GM21390 (cell line): ENCODE measurements around the gene USP25.
A peak's percentile ranks its signal among the peaks of the same experiment; 100 is the strongest.
"Not testable (repeated sequence)": the region's sequence is repeated elsewhere in the genome, so short reads cannot be mapped to it uniquely, and the experiment has no call there.

Source experiments
- ATAC-seq: cut with Tn5 transposase; IDR thresholded peaks from one replicate; pipeline ENCODE4 v1.9.1; 2021; ENCODE audit not compliant: unreplicated experiment

The USP25 gene

GRCh38 chr21:15732290-15732995 is 2.7 kb downstream of the USP25 start:
- peak; percentile 56 for ATAC-seq

- no peak for ATAC-seq
Observed at GRCh38 chr21:15732996-15733329, 3.2 kb downstream of the USP25 start.

GRCh38 chr21:15735409-15735808 is 5.6 kb downstream of the USP25 start:
- no peak for ATAC-seq

- not testable (repeated sequence) for ATAC-seq
Observed at GRCh38 chr21:15735931-15736330, 6.1 kb downstream of the USP25 start.

- ATAC-seq, result not testable (repeated sequence)
Observed at GRCh38 chr21:15738779-15739178, 9.0 kb downstream of the USP25 start.

GRCh38 chr21:15740383-15740782 is 10.6 kb downstream of the USP25 start:
- no peak for ATAC-seq

GRCh38 chr21:15741510-15741909 is 11.7 kb downstream of the USP25 start:
- no peak for ATAC-seq

GRCh38 chr21:15742052-15742670 is 12.4 kb downstream of the USP25 start:
- no peak for ATAC-seq

- no peak for ATAC-seq
Observed at GRCh38 chr21:15742694-15743093, 12.9 kb downstream of the USP25 start.

GRCh38 chr21:15743593-15743992 is 13.8 kb downstream of the USP25 start:
- ATAC-seq, result no peak

GRCh38 chr21:15744926-15745325 is 15.1 kb downstream of the USP25 start:
- no peak for ATAC-seq

- ATAC-seq, result no peak
Observed at GRCh38 chr21:15748586-15748985, 18.8 kb downstream of the USP25 start.

GRCh38 chr21:15749082-15749860 is 19.5 kb downstream of the USP25 start:
- no peak for ATAC-seq

- ATAC-seq, result no peak
Observed at GRCh38 chr21:15749861-15750159, 20.0 kb downstream of the USP25 start.

- no peak for ATAC-seq
Observed at GRCh38 chr21:15751037-15751436, 21.3 kb downstream of the USP25 start.

- no peak for ATAC-seq
Observed at GRCh38 chr21:15751546-15751945, 21.8 kb downstream of the USP25 start.

GRCh38 chr21:15752763-15753407 is 23.1 kb downstream of the USP25 start:
- ATAC-seq, result no peak

GRCh38 chr21:15753741-15754140 is 24.0 kb downstream of the USP25 start:
- no peak for ATAC-seq

- ATAC-seq, result no peak
Observed at GRCh38 chr21:15754640-15755039, 24.9 kb downstream of the USP25 start.

GRCh38 chr21:15755125-15755524 is 25.3 kb downstream of the USP25 start:
- no peak for ATAC-seq

- ATAC-seq, result no peak
Observed at GRCh38 chr21:15759469-15759868, 29.7 kb downstream of the USP25 start.
